ELR (cell line): Measurements from ENCODE around the gene ESPNL.
"Not testable (repeated sequence)": the region's sequence is repeated elsewhere in the genome, so short reads cannot be mapped to it uniquely, and the experiment has no call there.

Source experiments
- DNase-seq: peaks from one replicate; pipeline ENCODE4 v3.0.0-alpha.2; 2015; ENCODE audit warnings: low read depth

The ESPNL gene

GRCh38 chr2:238171072-238171431, 70.9 kb downstream of the ESPNL start:
- DNase-seq = not testable (repeated sequence)

DNA sequence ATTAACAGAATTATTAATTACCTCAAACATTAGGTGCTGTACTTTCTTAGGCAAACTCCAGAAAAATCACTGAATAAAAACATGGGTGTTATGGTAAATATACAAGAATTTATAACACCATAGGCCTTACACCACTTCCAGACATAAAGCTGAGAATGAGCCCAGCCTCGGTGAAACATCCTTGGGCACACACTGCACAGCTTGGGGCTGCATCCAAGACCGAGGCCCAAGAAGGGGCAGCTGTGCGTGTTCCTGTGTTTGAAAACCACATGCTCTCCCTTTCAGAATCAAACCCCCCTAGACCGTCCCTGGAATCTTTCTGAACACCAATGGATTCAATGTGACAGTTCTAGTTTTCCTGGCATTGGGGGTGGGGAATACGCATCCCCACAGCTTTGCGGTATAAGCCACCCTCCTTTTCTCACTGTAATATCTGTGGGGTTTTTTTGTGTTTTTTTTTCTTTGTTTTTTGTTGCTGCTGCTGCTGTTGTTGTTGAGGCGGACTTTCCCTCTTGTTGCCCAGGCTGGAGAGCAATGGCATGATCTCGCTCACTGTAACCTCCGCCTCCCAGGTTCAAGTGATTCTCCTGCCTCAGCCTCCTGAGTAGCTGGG, 71.5 kb downstream of the ESPNL start:
- DNase-seq = no peak

GRCh38 chr2:238172439-238172838, 72.3 kb downstream of the ESPNL start:
- no peak for DNase-seq

GRCh38 chr2:238173692-238174091, 73.6 kb downstream of the ESPNL start:
- peak; percentile 24 for DNase-seq

DNA sequence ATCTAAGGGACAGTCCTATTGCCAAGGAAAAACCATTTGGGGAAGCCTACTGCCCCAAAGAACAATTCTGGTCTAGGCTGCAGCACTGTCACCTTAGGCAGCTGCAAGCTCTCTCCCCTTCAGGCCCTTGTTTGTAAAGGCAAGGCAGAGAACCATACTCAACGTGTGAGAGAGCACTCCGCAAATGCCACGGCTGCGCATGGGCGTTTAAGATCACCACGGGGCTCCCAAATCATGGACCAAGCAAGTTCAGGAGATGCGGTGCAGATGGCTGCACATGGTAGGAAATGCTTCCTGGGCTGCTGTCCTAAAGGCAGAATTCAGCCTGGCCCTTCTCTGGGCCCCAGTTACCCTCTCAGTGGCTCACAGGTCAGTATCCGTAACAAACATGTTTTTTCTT, 74.2 kb downstream of the ESPNL start:
- DNase-seq = no peak

DNA sequence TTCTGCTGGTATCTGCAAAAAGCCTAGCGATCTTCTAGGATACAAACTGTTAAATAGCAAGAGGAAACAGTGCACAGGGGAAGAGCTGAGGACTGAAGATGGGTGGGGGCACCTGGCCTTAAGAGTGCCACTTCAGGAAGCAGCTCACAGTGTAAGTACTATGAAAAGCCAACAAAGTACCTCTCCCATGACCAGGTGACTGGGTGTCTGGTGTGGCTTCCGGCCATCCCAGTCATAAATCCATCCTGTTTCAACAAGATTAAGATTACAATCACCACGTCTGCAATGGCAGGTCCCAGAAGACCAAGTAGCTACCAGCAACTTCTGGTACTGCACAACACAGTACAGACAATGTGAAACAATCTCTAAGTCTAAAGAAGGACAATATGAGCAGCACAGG, 74.6 kb downstream of the ESPNL start:
- DNase-seq = no peak

GRCh38 chr2:238176613-238177012, 76.5 kb downstream of the ESPNL start:
- DNase-seq = no peak

DNA sequence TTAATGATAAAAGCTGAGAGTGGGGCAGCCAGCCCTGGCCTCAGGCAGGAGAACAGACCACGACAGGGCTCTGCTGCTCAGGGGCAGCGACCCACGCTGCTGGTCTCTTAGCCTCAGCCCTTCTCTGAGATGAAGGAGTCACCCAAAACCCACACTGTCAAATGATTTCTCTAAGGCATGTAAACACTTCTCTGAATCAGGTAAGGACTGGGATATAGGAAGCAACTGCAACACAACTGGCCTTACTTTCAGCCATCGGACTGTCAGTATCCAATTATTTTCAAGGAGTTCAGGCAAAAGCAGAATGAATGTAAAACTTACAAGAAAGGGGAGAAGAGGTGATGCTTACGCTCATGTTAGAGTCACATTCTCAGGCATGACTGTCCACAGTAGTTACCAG, 80.4 kb downstream of the ESPNL start:
- DNase-seq = no peak

DNA sequence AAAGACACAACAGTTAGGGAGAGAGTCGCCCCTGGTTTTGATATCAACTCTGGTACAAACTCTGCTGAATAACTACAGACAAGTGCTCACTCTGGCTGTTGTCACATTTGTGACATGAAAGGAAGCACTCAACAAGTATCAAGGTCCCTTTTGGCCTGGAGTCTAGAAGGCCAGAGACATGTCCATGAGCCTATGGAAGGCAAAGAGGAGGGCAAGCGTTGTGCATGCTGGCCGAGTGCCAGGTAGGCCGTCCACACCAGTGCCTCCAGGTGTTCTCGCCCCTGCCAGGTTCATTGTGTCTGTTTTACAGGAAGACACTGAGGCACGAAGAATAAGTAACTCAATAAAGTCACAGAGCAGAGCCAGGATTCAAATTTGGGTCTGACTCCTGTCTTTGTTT, 82.2 kb downstream of the ESPNL start:
- no peak for DNase-seq
